ENCODE data around the gene CDH15. TPM values are rescaled to one million over a fixed set of nuclear protein-coding genes. Genes with fewer than 3 reads are reported as not detected.
A peak's percentile ranks its signal among the peaks of the same experiment; 100 is the strongest.

Gene CDH15
- total and polyA plus RNA-seq, 2 of the 13 experiments (the other 11 are each of a cell fraction or from before 2014, with no cell fraction given): 0.74 to 2.2 TPM

GRCh38 chr16:89197033-89197632, 25.6 kb downstream of the CDH15 start (continued):
- no peak for TF ChIP-seq THAP9 (CRISPR knock-in tag; IDR thresholded peaks at IDR 0.05; ENCODE audit: borderline replicate concordance)
- no peak for TF ChIP-seq ARNTL (CRISPR knock-in tag; IDR thresholded peaks at IDR 0.05)
- 0 out of 2 replicates have a peak, but pooled peaks have one; percentile 28 for TF ChIP-seq SNAPC4 (CRISPR knock-in tag; IDR thresholded peaks at IDR 0.05)
- no peak for TF ChIP-seq ZNF607 (CRISPR knock-in tag; IDR thresholded peaks at IDR 0.05; ENCODE audit: borderline replicate concordance)
- no peak for TF ChIP-seq HMG20B (CRISPR knock-in tag; conservative IDR thresholded peaks at IDR 0.05)
- TF ChIP-seq SNAPC2 (CRISPR knock-in tag; IDR thresholded peaks at IDR 0.05): no peak
- no peak for TF ChIP-seq MZF1 (CRISPR knock-in tag; IDR thresholded peaks at IDR 0.05; ENCODE audit: borderline replicate concordance)
- TF ChIP-seq ZXDC (CRISPR knock-in tag; IDR thresholded peaks at IDR 0.05): 0 out of 2 replicates have a peak, but pooled peaks have one; percentile 1
- TF ChIP-seq CBFB (CRISPR knock-in tag; IDR thresholded peaks at IDR 0.05): no peak
- TF ChIP-seq DMTF1 (CRISPR knock-in tag; IDR thresholded peaks at IDR 0.05): no peak
- TF ChIP-seq SCMH1 (CRISPR knock-in tag; IDR thresholded peaks at IDR 0.05; ENCODE audit: borderline replicate concordance): no peak
- no peak for TF ChIP-seq ZNF816 (CRISPR knock-in tag; IDR thresholded peaks at IDR 0.05; ENCODE audit: borderline replicate concordance)
- no peak for TF ChIP-seq ZBTB46 (CRISPR knock-in tag; IDR thresholded peaks at IDR 0.05; ENCODE audit: borderline replicate concordance)
